ENCODE results near the gene BMP8B. TPM values are rescaled to one million over a fixed set of nuclear protein-coding genes. Genes with fewer than 3 reads are reported as not detected.

The BMP8B gene
- total RNA-seq, 4 donors from 2014 or later, result 0.12 to 0.31 (median 0.15) TPM; not detected in 1

GRCh38 chr1:39833621-39834385, 45.1 kb upstream of the BMP8B start:
- ATAC-seq (no peak), DNase-seq (no peak)
- no peak overlapping the region for H3K4me3 ChIP-seq
- no peaks in the 10 kb centered on the region for H3K9me3 ChIP-seq
- intact Hi-C loops (cut with DNase I; ENCODE audit: low total_unique reads), result no loop called here
- H3K36me3 ChIP-seq, result peaks cover 0 to 18% of the 10 kb centered on the region in 2 donors
- peaks cover 0 to 6% (median 3%) of the 10 kb centered on the region in 3 donors for H3K27me3 ChIP-seq
- in situ Hi-C loops (cut with MboI; ENCODE audit: low sequenced_read_pairs in 4 of 4), result no loop called here
- no peak overlapping the region for H3K27ac ChIP-seq
- no peaks in the 10 kb centered on the region for H3K4me1 ChIP-seq
- TF ChIP-seq CTCF (IDR thresholded peaks at IDR 0.05 in 4 of 5, conservative IDR thresholded peaks at IDR 0.05 in 1 of 5) (no peak), POLR2A (IDR thresholded peaks at IDR 0.05) (no peak)

- Histone ChIP-seq H3K4me3 (no peak overlapping the region), H3K27ac (no peak overlapping the region), H3K4me1 (no peaks in the 10 kb centered on the region), H3K9me3 (no peaks in the 10 kb centered on the region), H3K27me3 (peaks cover 0 to 6% (median 3%) of the 10 kb centered on the region in 3 donors), H3K36me3 (peaks cover 0 to 12% of the 10 kb centered on the region in 2 donors)
- in situ Hi-C loops (cut with MboI; ENCODE audit: low sequenced_read_pairs in 4 of 4) (no loop called here), intact Hi-C loops (cut with DNase I; ENCODE audit: low total_unique reads) (no loop called here)
- TF ChIP-seq CTCF (IDR thresholded peaks at IDR 0.05 in 4 of 5, conservative IDR thresholded peaks at IDR 0.05 in 1 of 5), result no peak
- no peak for TF ChIP-seq POLR2A (IDR thresholded peaks at IDR 0.05)
- DNase-seq (no peak), ATAC-seq (no peak)
Observed at GRCh38 chr1:39833121-39833520, 44.5 kb upstream of the BMP8B start.

DNA sequence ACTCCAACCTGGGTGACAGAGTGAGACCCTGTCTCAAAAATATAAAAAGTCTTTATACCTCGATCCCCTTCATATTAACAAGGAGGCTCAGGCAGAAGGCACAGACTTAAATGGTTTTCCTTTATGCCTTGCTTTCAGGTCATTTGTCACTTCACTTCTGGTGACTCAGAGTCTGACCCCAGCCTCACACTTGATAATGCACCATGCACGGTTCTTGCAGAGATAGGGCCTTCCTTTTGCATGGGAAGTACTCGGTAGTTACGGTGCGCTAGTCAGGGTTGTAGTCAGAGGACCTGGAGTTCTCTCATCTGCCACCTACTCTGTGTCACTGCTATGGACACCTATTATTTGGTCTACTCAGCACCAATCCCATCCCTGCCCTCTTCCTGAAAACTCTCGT, 43.6 kb upstream of the BMP8B start:
- Histone ChIP-seq H3K36me3 (peaks cover 0 to 7% of the 10 kb centered on the region in 2 donors), H3K27ac (no peak overlapping the region), H3K4me3 (no peak overlapping the region), H3K9me3 (no peaks in the 10 kb centered on the region), H3K27me3 (peaks cover 0 to 6% (median 3%) of the 10 kb centered on the region in 3 donors), H3K4me1 (no peaks in the 10 kb centered on the region)
- intact Hi-C loops (cut with DNase I; ENCODE audit: low total_unique reads) (no loop called here), in situ Hi-C loops (cut with MboI; ENCODE audit: low sequenced_read_pairs in 4 of 4) (no loop called here)
- no peak for DNase-seq
- no peak for ATAC-seq
- no peak for TF ChIP-seq CTCF (IDR thresholded peaks at IDR 0.05 in 4 of 5, conservative IDR thresholded peaks at IDR 0.05 in 1 of 5)
- TF ChIP-seq POLR2A (IDR thresholded peaks at IDR 0.05), result no peak

GRCh38 chr1:39829791-39830533, 41.3 kb upstream of the BMP8B start:
- no peak for TF ChIP-seq CTCF (IDR thresholded peaks at IDR 0.05 in 4 of 5, conservative IDR thresholded peaks at IDR 0.05 in 1 of 5)
- no peak overlapping the region for H3K27ac ChIP-seq
- intact Hi-C loops (cut with DNase I; ENCODE audit: low total_unique reads) (no loop called here), in situ Hi-C loops (cut with MboI; ENCODE audit: low sequenced_read_pairs in 4 of 4) (loop anchor here in 2 of 4 donors (10.0 kb wide), 3 partner anchors 65 to 145 kb away; partner anchors contain the start of gene MYCL (in 1 of the 2))
- H3K4me1 ChIP-seq, result no peaks in the 10 kb centered on the region
- no peaks in the 10 kb centered on the region for H3K9me3 ChIP-seq
- no peak overlapping the region for H3K4me3 ChIP-seq
- DNase-seq (no peak), ATAC-seq (no peak)
- peaks cover 0 to 6% (median 3%) of the 10 kb centered on the region in 3 donors for H3K27me3 ChIP-seq
- no peaks in the 10 kb centered on the region for H3K36me3 ChIP-seq

Measured in gastrocnemius medialis (tissue), 4 donors.